ENCODE data around the gene CBARP.

Gene CBARP

DNA sequence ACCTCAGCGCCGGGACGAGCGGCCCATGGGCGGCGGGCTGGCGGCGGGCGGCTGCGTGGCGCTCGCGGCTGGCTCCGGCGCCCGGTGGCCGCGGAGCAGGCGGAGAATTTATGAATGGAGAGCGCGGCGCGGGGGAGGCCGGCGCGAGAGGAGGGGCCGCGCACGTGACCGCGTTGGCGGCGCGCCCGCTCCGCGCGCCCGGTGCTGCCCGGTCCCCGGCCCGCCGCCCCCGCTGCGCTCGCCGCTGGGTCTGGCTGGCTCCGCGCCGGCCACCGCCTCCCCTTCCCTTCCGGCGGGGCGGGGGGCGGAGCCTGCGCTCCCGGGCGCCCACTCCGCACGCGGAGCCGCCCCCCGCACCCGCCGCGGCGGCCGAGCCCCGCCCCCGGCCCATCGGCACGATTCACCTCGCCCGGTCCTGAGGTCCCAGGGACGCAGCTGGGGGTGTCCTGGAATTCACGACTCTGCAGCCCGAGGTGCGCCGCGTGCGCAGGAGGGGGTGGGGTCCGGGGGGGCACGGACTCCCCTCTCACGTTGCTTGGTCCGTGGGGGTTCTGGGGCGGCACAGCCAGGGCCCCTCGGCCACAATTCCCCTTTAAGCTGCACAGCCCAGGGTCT lies at the start of gene CBARP:
TSS of gene CBARP (minus strand) at position 252 of the 615 bp plus-strand sequence. CDS start 1,905 bp downstream, outside the sequence.
- DNase-seq: no peak

GRCh38 chr19:1286487-1287353 lies 48.9 kb upstream of the CBARP start:
- DNase-seq: no peak

DNA sequence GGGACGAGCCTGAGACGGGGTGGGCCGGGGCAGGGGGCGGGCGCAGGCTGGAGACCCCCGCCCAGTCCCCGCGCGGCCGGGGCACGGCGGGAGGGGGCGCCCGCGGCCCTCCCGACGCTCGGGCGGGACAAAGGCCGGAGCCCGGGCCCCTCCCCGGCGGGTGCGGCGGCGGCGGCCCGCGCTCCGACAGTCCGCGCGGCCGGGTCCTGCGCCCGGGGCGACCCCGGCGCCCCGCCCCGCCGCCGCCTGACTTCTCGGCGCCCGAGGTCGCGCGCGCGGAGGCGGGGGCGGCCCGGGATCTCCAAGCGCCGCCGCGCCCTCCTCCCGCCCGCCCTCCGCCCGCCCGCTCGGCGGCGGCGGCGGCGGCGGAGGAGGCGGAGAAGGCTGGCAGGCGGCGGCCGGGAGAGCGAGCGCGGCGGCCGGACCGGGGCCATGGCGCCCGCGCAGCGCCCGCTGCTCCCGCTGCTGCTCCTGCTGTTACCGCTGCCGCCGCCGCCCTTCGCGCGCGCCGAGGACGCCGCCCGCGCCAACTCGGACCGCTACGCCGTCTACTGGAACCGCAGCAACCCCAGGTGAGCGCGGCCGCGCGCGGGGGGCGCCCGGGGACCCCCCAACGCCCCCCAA lies 48.0 kb upstream of the CBARP start, which contains the start of gene EFNA2:
TSS of gene EFNA2 (plus strand) at position 137 of the 624 bp plus-strand sequence. CDS start at position 433, 296 bp downstream.
- no peak for DNase-seq

DNA sequence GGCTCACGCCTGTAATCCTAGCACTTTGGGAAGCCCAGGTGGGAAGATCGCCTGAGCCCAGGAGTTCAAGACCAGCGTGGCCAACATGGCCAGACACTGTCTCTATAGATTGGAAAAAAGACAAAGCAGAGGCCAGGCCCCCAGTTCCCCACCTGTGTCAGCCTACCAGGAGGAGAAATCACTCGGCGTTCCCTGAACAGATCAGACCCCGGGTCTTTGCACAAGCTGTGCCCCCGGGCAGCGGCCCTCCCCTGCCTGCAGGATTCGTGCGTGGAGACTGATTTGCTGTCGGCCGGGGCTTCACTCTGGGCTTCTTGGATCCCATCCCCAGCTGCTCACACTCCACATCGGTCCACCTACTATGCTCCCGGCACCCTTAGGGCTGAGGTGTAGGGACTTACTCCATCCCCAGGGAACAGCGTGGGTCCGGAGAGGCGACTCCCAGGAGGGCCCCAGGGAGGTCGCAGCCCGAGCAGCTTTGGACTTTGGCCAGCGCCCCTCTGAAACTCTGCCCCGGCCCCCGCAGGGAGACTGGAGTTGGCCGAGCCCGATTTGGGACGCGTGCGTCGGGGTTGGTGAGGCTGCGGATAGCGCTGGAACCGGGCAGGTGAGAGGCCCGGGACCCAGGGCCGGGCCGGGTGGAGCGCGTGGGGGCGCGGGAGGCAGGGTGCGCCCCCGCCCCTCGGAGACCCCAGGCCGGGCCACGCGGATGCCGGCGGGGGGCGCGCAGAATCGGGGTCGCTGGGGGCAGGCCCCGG lies 47.4 kb upstream of the CBARP start:
- no peak for DNase-seq

- DNase-seq: no peak
These were observed 46.6 kb upstream of the CBARP start for GRCh38 chr19:1284293-1284978.

DNA sequence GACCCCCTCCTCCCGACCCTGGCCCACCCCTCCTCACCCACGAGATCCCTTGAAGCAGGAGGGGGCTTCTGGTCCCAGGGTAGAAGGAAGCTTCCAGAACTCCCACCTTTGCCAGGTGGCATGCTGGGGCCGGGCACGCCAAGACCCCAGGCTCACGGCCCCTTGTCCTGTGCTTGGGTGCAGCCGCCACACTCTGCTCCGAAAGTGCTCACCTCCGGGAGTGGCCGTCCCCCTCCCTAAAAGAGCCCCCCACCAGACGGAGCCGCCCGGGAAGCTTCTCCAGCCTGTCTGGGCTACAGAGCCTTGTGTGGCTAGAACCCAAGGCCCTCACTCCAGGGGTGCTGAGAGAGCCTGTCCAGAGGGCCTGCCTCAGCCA lies 46.1 kb upstream of the CBARP start:
- no peak for DNase-seq

GRCh38 chr19:1283207-1283916 lies 45.6 kb upstream of the CBARP start:
- no peak for DNase-seq

DNA sequence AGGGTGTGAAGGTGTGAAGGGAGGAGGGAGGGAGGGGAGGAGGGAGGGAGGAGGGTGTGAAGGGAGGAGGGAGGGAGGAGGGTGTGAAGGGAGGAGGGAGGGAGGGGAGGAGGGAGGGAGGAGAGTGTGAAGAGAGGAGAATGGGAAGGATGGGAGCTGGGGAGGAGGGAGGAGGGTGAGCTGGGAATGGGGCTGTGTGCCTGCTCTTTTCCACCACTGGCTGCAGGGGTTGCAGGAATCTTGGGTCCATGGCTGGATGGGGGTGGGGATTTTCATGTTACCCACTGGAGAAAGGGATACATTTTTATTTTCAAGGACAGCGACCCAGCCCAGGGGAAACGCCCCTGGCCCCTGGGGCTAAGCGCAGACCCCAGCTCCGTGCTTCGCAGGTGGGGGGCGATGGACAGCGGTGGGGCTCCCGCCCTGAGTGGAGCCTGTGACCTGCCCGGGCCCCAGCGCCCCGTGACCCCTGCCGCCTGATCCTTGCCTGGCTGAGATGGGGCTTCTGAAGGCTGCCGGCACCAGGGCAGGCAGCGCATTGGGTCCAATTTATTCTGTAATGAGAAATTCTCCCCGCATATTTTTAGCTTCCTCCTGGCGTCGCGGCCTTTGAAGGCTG lies 44.9 kb upstream of the CBARP start:
- no peak for DNase-seq

- DNase-seq: no peak
These were observed 43.9 kb upstream of the CBARP start for GRCh38 chr19:1281569-1282287.

DNA sequence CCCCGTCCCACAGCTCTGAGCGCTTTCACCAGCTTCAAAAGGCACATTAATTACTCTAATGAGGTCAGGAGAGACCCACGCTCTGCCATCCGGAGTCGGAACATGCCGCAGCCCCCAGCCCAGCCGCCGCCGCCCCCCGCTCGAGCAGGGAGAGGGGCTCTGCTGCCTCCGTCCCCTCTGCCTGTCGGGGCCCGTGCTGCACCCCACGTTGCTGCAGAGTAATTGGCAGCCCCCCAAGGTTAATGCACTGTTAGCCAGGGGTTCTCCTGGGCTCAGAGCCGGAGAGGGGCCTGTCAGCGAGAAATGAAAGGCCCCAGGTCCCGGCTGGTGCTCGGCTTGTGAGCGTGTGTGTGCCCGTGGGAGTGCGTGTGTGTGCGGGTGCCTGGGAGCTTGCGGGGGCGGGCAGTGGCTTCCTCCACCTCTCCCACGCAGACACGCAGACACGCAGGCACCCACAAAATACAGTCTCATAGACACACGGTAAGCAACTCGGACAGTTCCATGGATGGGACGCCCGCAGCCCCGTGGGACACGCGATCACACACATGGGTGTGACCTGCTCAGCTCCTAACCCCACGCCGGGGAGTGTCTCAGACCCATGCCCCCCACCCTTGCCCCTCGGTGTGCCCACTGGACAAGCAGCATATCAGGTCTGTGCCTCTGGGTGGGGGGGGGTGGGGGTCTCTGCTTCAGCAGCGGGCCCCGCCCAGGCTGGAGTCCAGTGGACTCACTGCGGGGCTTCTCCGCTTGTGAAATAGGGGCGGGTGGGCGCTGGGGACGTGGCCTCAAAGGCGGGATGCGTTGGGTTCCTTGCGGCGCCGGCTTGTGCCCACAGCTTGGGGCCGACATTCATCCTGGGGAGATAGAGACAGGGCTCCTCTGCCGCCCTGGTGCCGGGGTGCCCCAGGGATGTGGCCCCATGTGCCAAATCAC lies 43.1 kb upstream of the CBARP start:
- DNase-seq: no peak

DNA sequence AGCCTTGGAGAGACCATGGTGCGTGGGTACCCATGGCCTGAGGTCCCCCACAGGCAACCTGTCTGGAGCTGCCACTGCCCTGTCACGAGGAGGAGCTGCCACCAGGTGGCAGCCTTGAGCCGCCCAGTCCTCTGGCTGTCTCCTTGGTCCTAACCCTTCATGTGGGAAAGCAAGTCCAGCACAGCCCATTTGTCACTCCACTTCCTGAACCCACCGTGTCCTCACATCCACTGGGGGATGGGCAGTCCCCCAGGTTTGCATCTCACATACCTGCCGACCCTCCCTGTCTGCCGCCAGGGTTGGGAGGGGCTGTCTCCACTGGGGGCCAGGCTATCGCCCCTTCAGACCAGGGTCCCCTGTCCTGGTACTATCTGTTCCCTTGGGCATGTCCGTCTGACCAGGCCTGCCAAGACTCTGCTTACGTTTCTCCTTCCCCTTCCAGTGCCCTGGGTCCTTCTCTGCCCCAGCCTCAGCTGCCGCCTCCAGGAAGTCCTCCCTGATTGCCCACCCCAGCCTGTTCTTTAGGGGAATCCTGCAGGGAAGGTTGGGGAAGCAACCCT lies 42.1 kb upstream of the CBARP start:
- DNase-seq: peak; percentile 50

DNA sequence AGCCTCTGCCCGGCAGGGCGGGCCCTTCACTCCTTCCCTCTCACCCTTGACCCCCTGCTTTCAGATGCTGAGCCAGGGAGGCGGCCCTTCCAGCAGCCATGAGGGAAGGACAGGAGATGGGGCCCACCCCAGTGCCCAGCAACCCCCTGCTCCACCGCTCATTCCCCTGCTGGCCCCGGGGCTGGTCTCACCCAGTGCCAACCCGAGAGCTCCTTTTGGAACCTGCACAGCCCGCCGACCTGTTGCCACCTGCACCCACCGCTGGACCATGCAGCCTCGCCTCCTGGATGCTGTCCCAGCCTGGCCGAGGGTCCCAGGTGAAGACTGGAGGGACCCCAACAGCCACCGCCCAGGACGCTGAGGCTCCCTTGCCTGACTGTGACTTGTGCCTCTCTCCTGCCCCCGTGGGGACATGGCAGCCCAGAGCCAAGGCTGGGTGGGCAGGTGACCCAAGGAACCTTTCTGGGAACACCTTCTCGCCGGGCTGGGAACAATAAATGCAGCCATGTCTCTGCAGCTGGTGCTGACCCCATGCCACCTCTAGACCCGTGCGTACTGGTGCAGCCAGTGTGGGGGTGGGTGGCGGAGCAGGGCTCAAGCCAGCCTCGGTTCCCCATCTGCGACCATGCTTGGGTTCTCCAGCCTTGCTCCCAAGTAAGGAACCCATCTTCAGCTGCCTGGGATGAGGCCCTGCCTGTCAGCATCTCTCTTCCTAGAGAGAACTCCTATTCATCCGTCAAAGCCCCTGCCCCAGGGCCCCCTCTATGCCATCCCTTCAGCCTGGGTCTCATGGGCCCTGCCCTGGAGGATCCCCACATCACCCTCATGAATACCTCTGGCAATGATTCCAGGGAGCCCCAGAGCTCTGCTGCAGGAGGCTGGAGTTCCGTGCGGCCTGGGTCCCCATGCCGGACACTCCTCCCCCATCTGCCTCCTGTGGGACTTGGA lies 41.2 kb upstream of the CBARP start:
- no peak for DNase-seq

DNA sequence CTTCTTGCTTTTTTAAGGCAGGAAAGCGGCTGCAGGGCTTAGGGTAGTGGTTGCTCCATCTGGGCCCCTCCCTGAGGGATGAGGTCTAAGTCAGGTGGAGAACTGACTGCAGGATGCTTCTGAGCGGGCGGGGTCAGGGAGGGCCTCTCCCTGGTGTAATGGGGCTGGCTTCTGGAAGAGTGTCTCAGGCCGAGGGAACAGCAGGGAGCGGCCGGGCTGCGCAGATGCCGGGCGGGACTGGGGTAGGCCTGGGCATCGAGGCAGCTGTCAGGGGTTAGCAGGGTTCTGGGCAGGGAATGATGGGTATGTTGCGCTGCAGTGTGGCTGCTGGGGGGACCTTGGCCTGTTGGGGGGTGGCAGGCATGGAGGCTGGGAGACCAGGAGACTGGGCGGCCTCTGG lies 40.3 kb upstream of the CBARP start:
- no peak for DNase-seq

- no peak for DNase-seq
These were observed 39.3 kb upstream of the CBARP start for GRCh38 chr19:1277061-1277460.

DNA sequence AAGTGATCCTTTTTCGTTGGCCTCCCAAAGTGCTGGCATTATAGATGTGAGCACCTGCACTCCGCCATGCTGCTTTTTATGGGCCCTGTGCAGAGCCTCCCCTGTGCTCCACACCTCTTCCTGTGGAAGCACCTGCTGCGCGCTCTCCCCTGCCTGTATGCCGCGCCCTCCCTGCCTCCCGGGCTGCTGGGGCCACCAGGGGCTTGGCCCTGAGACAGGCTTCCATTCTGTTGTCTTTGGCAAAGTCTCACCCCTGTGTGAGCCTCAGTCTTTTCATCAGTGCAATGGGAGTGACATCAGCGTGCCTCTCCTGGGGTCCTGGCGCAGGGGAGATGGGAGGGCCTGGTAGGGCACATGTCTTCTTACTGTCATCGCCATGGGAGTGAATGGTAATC lies 38.8 kb upstream of the CBARP start:
- no peak for DNase-seq

DNA sequence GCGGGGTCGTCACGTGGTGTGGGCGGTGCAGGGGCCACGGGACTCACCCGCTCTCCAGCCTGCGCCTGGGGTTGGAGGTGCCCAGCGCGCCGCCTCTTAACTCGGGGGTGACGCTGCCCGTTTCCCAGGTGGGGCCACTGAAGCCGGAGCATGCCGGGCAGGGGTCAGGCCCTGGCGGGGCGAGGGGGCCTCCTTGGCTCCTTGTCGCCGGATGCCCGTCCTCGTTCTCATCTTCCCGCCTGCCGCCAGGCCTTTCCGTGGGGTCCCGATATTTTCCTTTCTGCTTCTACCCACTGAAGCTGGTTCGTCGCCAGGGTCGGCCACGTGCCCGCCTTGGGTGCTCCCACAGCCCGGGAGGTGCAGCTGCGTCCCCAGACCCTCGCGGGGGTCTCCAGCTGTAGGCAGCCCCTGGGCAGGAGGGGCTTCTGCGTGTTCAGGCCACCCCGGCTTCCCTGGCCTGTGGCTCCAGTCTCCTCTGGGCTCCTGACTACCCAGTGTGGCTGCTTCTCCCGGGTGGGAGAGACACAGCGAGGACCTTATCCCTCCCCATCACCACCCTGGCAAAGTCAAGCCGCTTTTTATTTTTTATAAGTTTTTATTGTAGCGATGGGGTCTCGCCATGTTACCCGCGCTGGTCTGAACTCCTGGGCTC lies 38.3 kb upstream of the CBARP start:
- no peak for DNase-seq

- DNase-seq: peak; percentile 90
These were observed 37.6 kb upstream of the CBARP start, which contains the start of gene FAM174C for GRCh38 chr19:1275260-1275975. FAM174C (plus strand) TSS chr19:1275530; CDS start chr19:1275550, 20 bp downstream.
